NOMO-1 treated with DMSO at 0.1 percent for 48 hours (cell line): ENCODE results near the gene TSPAN6.

ENCODE experiments used
- DNase-seq: peaks from one replicate; lab custom pipeline; 2025; ENCODE audit not compliant: unreplicated experiment; lab: John Stamatoyannopoulos, UW

Gene TSPAN6

GRCh38 chrX:100636321-100636991 is at the start of gene TSPAN6:
Gene TSPAN6 (minus strand): TSS chrX:100636806. CDS start chrX:100636694, 112 bp downstream.
- peak; percentile 31 for DNase-seq

GRCh38 chrX:100685997-100686305 is 49.3 kb upstream of the TSPAN6 start:
- DNase-seq, result no peak

- peak; percentile 70 for DNase-seq
Observed at GRCh38 chrX:100685284-100685996, 48.8 kb upstream of the TSPAN6 start.

- no peak for DNase-seq
Observed at GRCh38 chrX:100682939-100683338, 46.3 kb upstream of the TSPAN6 start.

GRCh38 chrX:100681599-100681998 is 45.0 kb upstream of the TSPAN6 start:
- DNase-seq, result no peak

GRCh38 chrX:100680756-100681155 is 44.1 kb upstream of the TSPAN6 start:
- DNase-seq, result no peak

GRCh38 chrX:100677611-100678181 is 41.1 kb upstream of the TSPAN6 start:
- no peak for DNase-seq

- DNase-seq, result peak; percentile 67
Observed at GRCh38 chrX:100674705-100675104, 38.1 kb upstream of the TSPAN6 start.

GRCh38 chrX:100673397-100673953 is 36.9 kb upstream of the TSPAN6 start:
- DNase-seq, result no peak

GRCh38 chrX:100672966-100673365 is 36.4 kb upstream of the TSPAN6 start:
- no peak for DNase-seq

GRCh38 chrX:100663642-100664041 is 27.0 kb upstream of the TSPAN6 start:
- DNase-seq, result no peak

- DNase-seq, result no peak
Observed at GRCh38 chrX:100662796-100663195, 26.2 kb upstream of the TSPAN6 start.

GRCh38 chrX:100662170-100662569 is 25.6 kb upstream of the TSPAN6 start:
- no peak for DNase-seq

- no peak for DNase-seq
Observed at GRCh38 chrX:100659431-100660137, 23.0 kb upstream of the TSPAN6 start.

- DNase-seq, result no peak
Observed at GRCh38 chrX:100658941-100659381, 22.4 kb upstream of the TSPAN6 start.

- DNase-seq, result no peak
Observed at GRCh38 chrX:100654261-100654660, 17.7 kb upstream of the TSPAN6 start.

GRCh38 chrX:100652266-100652665 is 15.7 kb upstream of the TSPAN6 start:
- DNase-seq, result peak; percentile 16

- no peak for DNase-seq
Observed at GRCh38 chrX:100650841-100651240, 14.2 kb upstream of the TSPAN6 start.

- DNase-seq, result peak; percentile 4
Observed at GRCh38 chrX:100649550-100650356, 13.1 kb upstream of the TSPAN6 start.
